HG02571 (cell line): ENCODE data around the gene LARP4B.

Experiments
- ATAC-seq: cut with Tn5 transposase; IDR thresholded peaks from one replicate; pipeline ENCODE4 v1.9.1; 2021; ENCODE audit warnings: mild to moderate bottlenecking, moderate library complexity; ENCODE audit not compliant: unreplicated experiment

Gene LARP4B

DNA sequence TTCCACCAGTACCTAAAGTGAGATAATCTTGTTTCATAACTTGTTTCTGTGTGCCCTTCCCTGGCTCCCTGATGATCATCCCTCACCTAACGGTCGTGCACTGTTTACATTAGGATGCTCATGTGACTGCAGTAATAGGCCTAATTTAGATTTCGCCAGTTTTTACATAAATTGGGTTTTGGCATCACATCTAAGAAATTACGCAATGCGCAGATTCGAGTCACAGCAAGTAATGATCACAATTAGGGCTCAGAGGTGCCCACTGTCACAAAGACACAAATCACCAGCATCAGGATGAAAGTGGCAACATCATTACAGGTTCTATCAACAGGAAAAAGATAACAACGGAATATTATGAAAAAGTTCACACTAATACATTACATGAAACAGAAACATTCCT, 94.7 kb downstream of the LARP4B start:
- no peak for ATAC-seq

- ATAC-seq, result no peak
Observed at GRCh38 chr10:834493-834892, 97.0 kb downstream of the LARP4B start.

DNA sequence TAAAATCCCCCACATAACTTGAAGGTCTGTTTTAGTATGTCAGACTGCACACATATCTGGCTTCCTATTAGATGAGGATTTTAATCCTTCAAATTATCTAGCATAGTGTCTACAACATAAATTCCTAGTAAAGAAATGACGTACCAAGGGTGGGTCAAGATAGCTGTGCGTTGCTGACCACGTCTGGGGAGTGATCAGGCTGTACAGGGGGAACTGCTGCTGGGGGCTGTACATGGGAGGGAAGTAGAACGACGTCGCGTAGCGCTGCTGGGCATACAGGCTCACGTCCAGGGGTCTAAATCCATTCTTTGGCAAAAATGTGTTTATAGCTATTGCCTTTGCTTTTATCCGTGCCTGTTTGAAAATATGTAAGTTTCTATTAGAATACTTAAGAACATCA, 102.3 kb downstream of the LARP4B start:
- ATAC-seq, result no peak

- ATAC-seq, result no peak
Observed at GRCh38 chr10:828191-828590, 103.3 kb downstream of the LARP4B start.

DNA sequence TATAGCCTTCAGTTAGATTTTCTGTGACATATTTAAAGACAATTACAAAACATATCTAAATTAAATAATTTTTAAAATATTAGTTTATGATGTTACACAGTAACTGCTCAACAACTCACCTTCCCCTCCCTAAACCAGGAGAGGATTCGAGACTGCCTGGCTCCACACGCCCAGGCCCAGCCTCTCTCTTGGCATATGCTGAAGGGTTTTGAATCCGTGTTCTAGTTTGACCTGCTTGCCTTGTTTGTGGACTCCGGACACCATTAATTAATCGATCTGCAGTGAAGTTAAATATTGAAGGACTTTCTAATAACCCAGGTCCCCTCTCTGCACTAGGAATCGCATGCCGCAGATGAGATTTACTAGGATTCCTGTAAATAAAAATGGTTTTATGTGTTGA, 106.6 kb downstream of the LARP4B start:
- ATAC-seq, result no peak

- no peak for ATAC-seq
Observed at GRCh38 chr10:824497-824896, 107.0 kb downstream of the LARP4B start.

DNA sequence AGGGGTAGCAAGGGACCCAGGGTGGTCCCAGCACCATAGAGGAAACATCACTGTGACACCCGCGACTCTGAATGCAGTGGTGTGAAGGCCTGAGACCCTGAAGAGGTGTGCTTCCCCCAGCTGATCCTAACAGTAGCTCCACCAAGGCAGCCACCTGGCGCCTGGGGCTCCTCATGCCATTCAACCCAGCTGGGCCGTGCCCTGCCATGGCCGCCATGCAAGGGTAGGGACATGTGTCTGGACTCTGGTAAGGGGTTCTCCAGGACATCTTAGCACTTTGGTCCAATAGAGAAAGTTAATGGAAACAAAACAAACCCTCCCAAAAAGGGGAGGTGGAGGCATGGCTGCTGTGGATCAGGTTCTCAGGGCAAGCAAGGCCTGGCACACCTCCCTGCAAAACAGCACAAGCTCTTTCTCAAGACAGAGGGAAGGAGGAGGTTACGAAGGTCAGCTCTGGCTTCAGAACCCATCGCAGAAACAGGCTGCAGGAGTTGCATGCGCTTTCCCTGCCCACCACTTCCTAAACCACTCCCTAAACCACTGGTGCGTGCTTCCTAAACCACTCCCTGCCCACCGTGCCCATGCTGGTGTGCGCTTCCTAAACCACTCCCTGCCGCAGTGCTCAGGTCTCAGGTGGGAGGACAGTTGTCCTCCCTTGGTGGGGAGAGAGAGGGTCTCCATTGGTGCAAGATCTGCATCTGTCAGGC, 108.7 kb downstream of the LARP4B start:
- ATAC-seq, result no peak

DNA sequence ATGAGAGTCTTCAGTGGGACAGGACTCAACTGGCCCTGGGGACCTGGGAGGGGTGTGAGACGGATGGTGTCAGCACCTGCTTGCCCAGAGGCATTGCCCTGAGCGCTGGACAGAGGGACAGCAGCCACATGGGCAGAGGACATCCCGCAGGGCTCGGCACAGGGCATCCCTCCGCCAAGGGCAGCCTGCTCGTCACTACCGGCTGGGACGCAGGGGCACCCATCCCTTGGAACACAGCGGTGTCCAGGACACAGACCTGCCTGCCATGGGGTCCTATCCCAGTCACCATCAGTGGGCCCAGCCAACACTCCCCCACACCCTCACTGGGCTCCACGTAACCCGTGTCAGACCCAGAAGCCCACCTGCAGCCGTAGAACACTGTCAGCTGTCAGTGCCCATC, 109.3 kb downstream of the LARP4B start:
- no peak for ATAC-seq

- ATAC-seq, result no peak
Observed at GRCh38 chr10:821322-821721, 110.2 kb downstream of the LARP4B start.

DNA sequence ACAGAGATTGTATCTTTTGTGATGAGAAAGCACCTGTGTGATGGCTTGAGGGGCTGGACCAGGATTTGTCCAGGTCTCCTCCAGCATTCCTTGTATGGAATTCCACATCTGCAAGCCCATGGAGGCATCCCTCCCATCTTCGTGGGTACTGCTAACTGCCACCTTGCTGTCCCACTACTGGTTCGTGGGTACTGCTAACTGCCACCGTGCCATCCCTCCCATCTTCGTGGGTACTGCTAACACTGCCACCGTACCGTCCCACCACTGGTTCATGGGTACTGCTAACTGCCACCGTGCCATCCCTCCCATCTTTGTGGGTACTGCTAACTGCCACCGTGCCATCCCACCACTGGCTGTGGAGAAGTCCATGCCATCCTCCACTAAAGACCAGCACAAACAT, 111.7 kb downstream of the LARP4B start:
- ATAC-seq, result no peak

DNA sequence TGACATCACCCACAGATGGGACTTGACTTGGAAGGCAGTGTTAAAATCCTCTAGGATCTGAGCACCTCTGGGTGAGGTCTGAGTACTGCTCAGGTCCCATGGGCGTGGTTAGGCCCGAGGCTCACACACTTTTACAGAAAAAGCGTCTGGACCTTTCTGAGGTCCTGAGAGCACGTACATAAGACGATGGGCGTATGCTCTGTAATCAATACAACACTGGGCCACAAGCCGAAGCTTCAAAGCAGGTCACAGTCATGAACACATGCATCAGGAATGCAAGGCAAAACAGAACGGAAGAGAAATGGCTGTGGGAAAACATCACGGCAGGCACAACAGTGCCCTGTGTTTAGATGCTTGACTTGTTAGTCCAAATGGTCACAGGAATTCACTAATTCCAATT, 112.2 kb downstream of the LARP4B start:
- ATAC-seq, result no peak

GRCh38 chr10:818526-819220, 112.8 kb downstream of the LARP4B start:
- ATAC-seq, result no peak

DNA sequence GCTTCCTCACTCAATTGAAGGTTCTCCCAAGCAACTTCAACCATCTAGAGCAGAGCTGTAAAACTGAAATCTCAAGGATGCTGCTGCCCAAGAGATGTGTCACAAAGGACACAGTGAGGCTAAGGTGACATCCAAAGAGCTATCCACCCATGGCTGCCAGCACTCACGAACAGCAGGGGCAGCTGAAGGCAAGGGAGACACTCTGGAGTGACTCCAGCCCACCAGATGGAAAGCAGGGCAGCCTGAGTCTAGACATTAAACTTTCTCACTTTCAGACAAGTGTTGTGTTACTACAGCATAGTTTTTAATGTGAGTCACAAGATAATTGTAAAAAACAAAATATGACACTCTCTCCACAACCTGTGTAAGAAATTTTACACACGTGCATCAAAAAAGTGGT, 113.5 kb downstream of the LARP4B start:
- no peak for ATAC-seq

- ATAC-seq, result no peak
Observed at GRCh38 chr10:817371-817770, 114.1 kb downstream of the LARP4B start.

DNA sequence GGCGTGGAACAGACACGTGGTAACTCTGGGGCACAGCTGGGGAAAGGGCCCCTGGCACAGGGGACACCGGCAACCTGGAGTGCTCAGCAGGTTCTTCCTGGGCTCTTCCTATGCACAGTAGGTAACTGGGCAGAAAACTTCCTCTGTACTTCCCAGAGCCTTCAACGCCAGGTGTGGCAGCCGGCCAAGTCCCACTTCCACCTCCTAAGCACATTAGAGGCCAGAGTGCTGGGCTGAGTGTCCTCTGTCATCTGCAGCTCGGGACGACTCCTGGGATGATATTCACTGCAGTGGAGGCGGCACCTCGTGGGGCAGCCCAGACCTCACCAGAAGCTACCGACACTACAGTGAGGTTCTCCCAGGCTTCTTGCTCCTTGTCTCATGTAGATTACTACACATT, 114.5 kb downstream of the LARP4B start:
- ATAC-seq, result no peak

- ATAC-seq, result no peak
Observed at GRCh38 chr10:816091-816477, 115.4 kb downstream of the LARP4B start.

GRCh38 chr10:815338-816090, 116.0 kb downstream of the LARP4B start:
- ATAC-seq, result no peak

- no peak for ATAC-seq
Observed at GRCh38 chr10:814536-815302, 116.8 kb downstream of the LARP4B start.

DNA sequence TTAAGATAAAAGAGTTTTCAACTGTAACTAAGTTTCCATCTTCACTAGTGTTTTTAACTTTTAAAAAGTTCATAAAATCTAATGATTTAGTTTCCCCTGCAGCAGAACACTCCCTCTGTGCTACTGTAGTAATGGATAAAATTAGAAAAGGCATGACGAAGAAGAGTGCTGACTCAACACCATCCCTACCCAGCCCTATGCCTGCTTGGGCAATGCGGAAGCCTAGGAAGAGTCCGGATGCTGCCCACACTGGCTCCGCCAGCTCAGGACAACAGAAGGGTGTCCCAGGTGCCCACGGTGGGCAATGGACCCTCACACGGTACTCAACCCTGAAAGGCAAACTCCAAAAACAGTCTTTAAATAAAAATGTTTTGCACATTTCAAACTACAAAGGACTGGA, 118.2 kb downstream of the LARP4B start:
- no peak for ATAC-seq

- no peak for ATAC-seq
Observed at GRCh38 chr10:812787-813186, 118.7 kb downstream of the LARP4B start.
